Astrocyte (in vitro differentiated cells and primary cell): ENCODE data around the gene FBXO27. TPM values are rescaled to one million over a fixed set of nuclear protein-coding genes. Genes with fewer than 3 reads are reported as not detected.
A peak's percentile ranks its signal among the peaks of the same experiment; 100 is the strongest.

ENCODE experiments used
- DNase-seq: peaks from one replicate; pipeline ENCODE4 v3.0.0-alpha.2; 2010; ENCODE audit warnings: low read depth
- FAIRE-seq: peaks from 2 replicates; lab custom pipeline; 2011; peaks lifted over from hg19 to GRCh38; lab: Jason Lieb, UNC
- H2AFZ ChIP-seq: 2 replicates; pipeline ENCODE4 v1.6.0; 2012; ENCODE audit warnings: low read depth, low read length, inconsistent platforms
- H3K27ac ChIP-seq: 2 replicates; pipeline ENCODE4 v1.5.1; 2011; ENCODE audit warnings: low read depth, low read length, inconsistent platforms
- H3K27me3 ChIP-seq: 2 replicates; pipeline ENCODE4 v1.6.0; 2011; ENCODE audit warnings: low read length, inconsistent platforms; ENCODE audit not compliant: insufficient read depth
- H3K36me3 ChIP-seq: 2 replicates; pipeline ENCODE4 v1.5.1; 2011; ENCODE audit warnings: low read length, inconsistent platforms; ENCODE audit not compliant: insufficient read depth
- H3K4me1 ChIP-seq: 2 replicates; pipeline ENCODE4 v1.5.1; 2011; ENCODE audit warnings: low read length, inconsistent platforms; ENCODE audit not compliant: insufficient read depth
- H3K4me2 ChIP-seq: 2 replicates; pipeline ENCODE4 v1.6.0; 2012; ENCODE audit warnings: low read length, inconsistent platforms
- H3K4me3 ChIP-seq: 2 replicates; pipeline ENCODE4 v1.5.1; 2011; ENCODE audit warnings: low read depth, mild to moderate bottlenecking, low read length, inconsistent platforms; ENCODE audit not compliant: insufficient read depth
- H3K79me2 ChIP-seq: 2 replicates; pipeline ENCODE4 v1.6.0; 2012; ENCODE audit warnings: mild to moderate bottlenecking, low read length, inconsistent platforms; ENCODE audit not compliant: insufficient read depth
- H3K9ac ChIP-seq: 2 replicates; pipeline ENCODE4 v1.6.0; 2012; ENCODE audit warnings: mild to moderate bottlenecking, low read length, inconsistent platforms
- H3K9me3 ChIP-seq: 2 replicates; pipeline ENCODE4 v1.5.1; 2012; ENCODE audit warnings: low read depth, mild to moderate bottlenecking, low read length, inconsistent platforms; ENCODE audit not compliant: insufficient read depth
- H4K20me1 ChIP-seq: 2 replicates; pipeline ENCODE4 v1.6.0; 2012; ENCODE audit warnings: low read length, inconsistent platforms; ENCODE audit not compliant: insufficient read depth
- H3K27ac Mint-ChIP-seq: one replicate; pipeline ENCODE4 v1.8.0; 2021; ENCODE audit warnings: mild to moderate bottlenecking, mixed read lengths; ENCODE audit not compliant: unreplicated experiment
- H3K27me3 Mint-ChIP-seq: one replicate; pipeline ENCODE4 v1.8.0; 2021; ENCODE audit warnings: low read depth, mixed read lengths; ENCODE audit not compliant: unreplicated experiment
- H3K36me3 Mint-ChIP-seq: one replicate; pipeline ENCODE4 v1.8.0; 2021; ENCODE audit warnings: low read depth, mixed read lengths; ENCODE audit not compliant: unreplicated experiment
- H3K4me1 Mint-ChIP-seq: one replicate; pipeline ENCODE4 v1.8.0; 2021; ENCODE audit warnings: low read depth, mixed read lengths; ENCODE audit not compliant: unreplicated experiment
- H3K4me3 Mint-ChIP-seq: one replicate; pipeline ENCODE4 v1.8.0; 2021; ENCODE audit warnings: mild to moderate bottlenecking, moderate library complexity, mixed read lengths; ENCODE audit not compliant: unreplicated experiment
- H3K9me3 Mint-ChIP-seq: one replicate; pipeline ENCODE4 v1.8.0; 2021; ENCODE audit warnings: mild to moderate bottlenecking, mixed read lengths; ENCODE audit not compliant: unreplicated experiment
- EZH2 ChIP-seq: IDR thresholded peaks from 2 replicates; pipeline ENCODE4 v1.6.1; 2012; ENCODE audit warnings: mild to moderate bottlenecking, low read length, inconsistent platforms; ENCODE audit not compliant: insufficient read depth
- total RNA-seq: library from RNA; stranded (reverse); gene quantifications from 2 replicates; pipeline ENCODE4 v1.2.1, GENCODE V29; 2021
- TF ChIP-seq, protein P1 (sequence below): IDR thresholded peaks from 2 replicates; pipeline ENCODE4 v1.5.1; 2011; ENCODE audit warnings: low read depth, mild to moderate bottlenecking, inconsistent platforms, low read length, moderate library complexity; ENCODE audit not compliant: insufficient read depth

FBXO27 gene
- total RNA-seq, 1 donor from 2014 or later = 7.1 TPM

DNA sequence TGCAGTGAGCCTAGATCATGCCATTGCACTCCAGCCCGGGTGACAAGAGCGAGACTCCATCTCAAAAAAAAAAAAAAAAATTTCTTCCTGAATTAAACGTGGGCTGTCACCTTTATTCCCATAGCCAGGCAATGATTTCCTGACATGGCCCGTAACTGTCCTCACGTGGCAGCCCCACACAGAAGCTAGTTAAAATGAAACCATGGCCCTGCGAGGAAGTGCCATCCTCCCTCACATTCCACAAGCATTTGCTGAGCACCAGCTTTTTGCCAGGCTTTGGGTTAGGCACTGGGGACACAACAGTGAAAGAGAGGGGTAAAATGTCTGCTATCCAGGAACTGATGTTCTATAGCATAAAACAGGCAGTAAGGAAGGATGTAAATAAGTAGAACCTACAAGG is 13.2 kb upstream of the FBXO27 start:
- Histone ChIP-seq H3K9ac (no peak overlapping the region), H3K9me3 (no peaks in the 10 kb centered on the region), H3K4me3 (no peak overlapping the region), H3K79me2 (no peaks in the 10 kb centered on the region), H3K27me3 (no peaks in the 10 kb centered on the region), H3K27ac (no peak overlapping the region), H3K4me2 (no peak overlapping the region), H2AFZ (no peak overlapping the region), H3K36me3 (no peaks in the 10 kb centered on the region), H3K4me1 (no peaks in the 10 kb centered on the region), H4K20me1 (no peaks in the 10 kb centered on the region)
- Mint-ChIP-seq H3K27me3 (peaks cover 23% of the 10 kb centered on the region), H3K36me3 (no peaks in the 10 kb centered on the region), H3K4me3 (no peak overlapping the region), H3K4me1 (peaks cover 4% of the 10 kb centered on the region), H3K9me3 (peaks cover 7% of the 10 kb centered on the region), H3K27ac (peak overlapping the region; percentile 38)
- FAIRE-seq = no peak
- TF ChIP-seq, protein P1, sequence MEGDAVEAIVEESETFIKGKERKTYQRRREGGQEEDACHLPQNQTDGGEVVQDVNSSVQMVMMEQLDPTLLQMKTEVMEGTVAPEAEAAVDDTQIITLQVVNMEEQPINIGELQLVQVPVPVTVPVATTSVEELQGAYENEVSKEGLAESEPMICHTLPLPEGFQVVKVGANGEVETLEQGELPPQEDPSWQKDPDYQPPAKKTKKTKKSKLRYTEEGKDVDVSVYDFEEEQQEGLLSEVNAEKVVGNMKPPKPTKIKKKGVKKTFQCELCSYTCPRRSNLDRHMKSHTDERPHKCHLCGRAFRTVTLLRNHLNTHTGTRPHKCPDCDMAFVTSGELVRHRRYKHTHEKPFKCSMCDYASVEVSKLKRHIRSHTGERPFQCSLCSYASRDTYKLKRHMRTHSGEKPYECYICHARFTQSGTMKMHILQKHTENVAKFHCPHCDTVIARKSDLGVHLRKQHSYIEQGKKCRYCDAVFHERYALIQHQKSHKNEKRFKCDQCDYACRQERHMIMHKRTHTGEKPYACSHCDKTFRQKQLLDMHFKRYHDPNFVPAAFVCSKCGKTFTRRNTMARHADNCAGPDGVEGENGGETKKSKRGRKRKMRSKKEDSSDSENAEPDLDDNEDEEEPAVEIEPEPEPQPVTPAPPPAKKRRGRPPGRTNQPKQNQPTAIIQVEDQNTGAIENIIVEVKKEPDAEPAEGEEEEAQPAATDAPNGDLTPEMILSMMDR = no peak
- TF ChIP-seq EZH2 = no peak
- no peak for DNase-seq

DNA sequence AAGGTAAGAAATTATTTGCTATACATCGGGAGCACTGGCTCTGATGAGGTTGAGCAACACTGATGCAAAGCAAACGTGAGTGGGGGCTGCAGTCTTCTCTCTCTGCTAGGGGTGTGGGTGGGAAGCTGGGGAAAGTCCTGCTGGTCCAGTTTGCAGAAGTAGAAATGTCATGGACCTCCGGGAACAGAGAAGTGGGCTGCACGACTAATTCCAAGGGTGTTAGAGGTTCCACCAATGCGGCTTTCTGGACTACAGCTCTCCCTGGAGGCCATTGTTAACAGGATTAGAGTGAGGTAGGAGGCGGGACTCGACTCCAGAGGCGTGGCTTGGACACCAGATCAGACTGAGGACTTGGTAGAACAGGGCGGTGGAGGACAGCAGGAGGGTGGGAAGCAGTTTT is 5.7 kb upstream of the FBXO27 start:
- no peak for TF ChIP-seq EZH2
- TF ChIP-seq, protein P1 = no peak
- Mint-ChIP-seq H3K9me3 (peaks cover 3% of the 10 kb centered on the region), H3K27me3 (peaks cover 10% of the 10 kb centered on the region), H3K36me3 (no peaks in the 10 kb centered on the region), H3K27ac (no peak overlapping the region), H3K4me3 (no peak overlapping the region), H3K4me1 (no peaks in the 10 kb centered on the region)
- Histone ChIP-seq H4K20me1 (no peaks in the 10 kb centered on the region), H3K36me3 (no peaks in the 10 kb centered on the region), H3K9me3 (no peaks in the 10 kb centered on the region), H2AFZ (no peak overlapping the region), H3K4me2 (no peak overlapping the region), H3K4me1 (no peaks in the 10 kb centered on the region), H3K27me3 (no peaks in the 10 kb centered on the region), H3K9ac (no peak overlapping the region), H3K79me2 (no peaks in the 10 kb centered on the region), H3K27ac (no peak overlapping the region), H3K4me3 (no peak overlapping the region)
- no peak for DNase-seq
- no peak for FAIRE-seq

DNA sequence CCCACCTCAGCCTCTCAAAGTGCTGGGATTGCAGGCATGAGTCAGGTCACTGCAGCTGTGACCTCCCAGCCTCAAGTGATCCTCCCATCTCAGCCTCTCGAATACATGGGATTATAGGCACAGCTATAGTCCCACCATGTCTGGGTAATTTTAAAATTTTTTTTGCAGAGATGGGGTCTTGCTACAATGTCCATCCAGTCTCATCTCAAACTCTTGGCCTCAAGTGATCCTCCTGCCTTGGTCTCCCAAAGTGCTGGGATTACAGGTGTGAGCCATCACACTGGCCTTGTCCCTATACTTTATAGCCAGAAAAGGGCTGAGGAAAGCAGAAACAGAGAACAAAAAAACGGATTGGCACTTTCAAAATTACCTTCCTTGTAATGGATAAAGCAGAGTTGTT is 4.8 kb upstream of the FBXO27 start:
- Mint-ChIP-seq H3K4me3 (no peak overlapping the region), H3K27me3 (peaks cover 10% of the 10 kb centered on the region), H3K36me3 (no peaks in the 10 kb centered on the region), H3K4me1 (no peaks in the 10 kb centered on the region), H3K27ac (no peak overlapping the region), H3K9me3 (peaks cover 3% of the 10 kb centered on the region)
- Histone ChIP-seq H3K36me3 (no peaks in the 10 kb centered on the region), H3K79me2 (no peaks in the 10 kb centered on the region), H3K4me2 (no peak overlapping the region), H4K20me1 (no peaks in the 10 kb centered on the region), H3K4me3 (no peak overlapping the region), H3K27me3 (no peaks in the 10 kb centered on the region), H3K9me3 (no peaks in the 10 kb centered on the region), H3K27ac (no peak overlapping the region), H2AFZ (no peak overlapping the region), H3K4me1 (peaks cover 8% of the 10 kb centered on the region), H3K9ac (no peak overlapping the region)
- no peak for TF ChIP-seq EZH2
- TF ChIP-seq, protein P1 = no peak
- FAIRE-seq = no peak
- no peak for DNase-seq
